HepG2 (cell line): Measurements from ENCODE around the gene RAD50. TPM values are rescaled to one million over a fixed set of nuclear protein-coding genes. Genes with fewer than 3 reads are reported as not detected.

Experiments
- ARNT2 ChIP-seq: sonication (generic); formaldehyde crosslinking; IDR thresholded peaks from 2 replicates; pipeline ENCODE4 v1.8.0; 2022; ENCODE audit warnings: mild to moderate bottlenecking, low read depth, missing genetic modification reagents, moderate library complexity
- ATF4 ChIP-seq, 2 experiments: fragments of 450-650 bp in 1 of 2; sonication (generic) in 1 of 2; formaldehyde crosslinking; IDR thresholded peaks; 2 replicates each; pipeline versions ENCODE4 v1.5.0 to v1.8.0; 2020 to 2022; ENCODE audit warnings: mild to moderate bottlenecking in 1 of 2, missing genetic modification reagents in 1 of 2
- JARID2 ChIP-seq: sonication (generic); formaldehyde crosslinking; IDR thresholded peaks from 2 replicates; pipeline ENCODE4 v1.8.1; 2023; ENCODE audit warnings: missing genetic modification reagents, inconsistent platforms; ENCODE audit not compliant: insufficient replicate concordance
- KDM4B ChIP-seq: sonication (generic); formaldehyde crosslinking; IDR thresholded peaks from 2 replicates; pipeline ENCODE4 v1.4.0; 2020; ENCODE audit warnings: missing genetic modification reagents
- MATR3 ChIP-seq: sonication (generic); formaldehyde crosslinking; IDR thresholded peaks from 2 replicates; pipeline ENCODE4 v1.4.0; 2020; ENCODE audit warnings: missing genetic modification reagents
- MBNL3 ChIP-seq: fragments of 250-450 bp; sonication (Bioruptor Pico); conservative IDR thresholded peaks from 2 replicates; pipeline ENCODE4 v1.8.0; 2022; ENCODE audit warnings: mild to moderate bottlenecking, inconsistent platforms
- MNT ChIP-seq: fragments of 450-650 bp; IDR thresholded peaks from 2 replicates; pipeline ENCODE4 v1.6.1; 2016
- MTERF4 ChIP-seq: sonication (generic); formaldehyde crosslinking; IDR thresholded peaks from 2 replicates; pipeline ENCODE4 v1.8.0; 2023; ENCODE audit warnings: mild to moderate bottlenecking, missing genetic modification reagents
- NKX3-1 ChIP-seq: sonication (generic); formaldehyde crosslinking; IDR thresholded peaks from 2 replicates; pipeline ENCODE4 v1.5.0; 2020; ENCODE audit warnings: missing genetic modification reagents
- PAWR ChIP-seq: sonication (generic); formaldehyde crosslinking; IDR thresholded peaks from 2 replicates; pipeline ENCODE4 v1.4.0; 2020; ENCODE audit warnings: missing genetic modification reagents, mild to moderate bottlenecking, borderline replicate concordance
- POGK ChIP-seq: sonication (generic); formaldehyde crosslinking; conservative IDR thresholded peaks from 2 replicates; pipeline ENCODE4 v1.8.0; 2022; ENCODE audit warnings: mild to moderate bottlenecking, moderate library complexity, missing genetic modification reagents
- SAP130 ChIP-seq: IDR thresholded peaks from 2 replicates; pipeline ENCODE4 v1.6.1; 2016; ENCODE audit warnings: low read depth
- SATB2 ChIP-seq: sonication (generic); formaldehyde crosslinking; IDR thresholded peaks from 2 replicates; pipeline ENCODE4 v1.5.0; 2020; ENCODE audit warnings: missing genetic modification reagents
- SRSF4 ChIP-seq: fragments of 200-400 bp; formaldehyde crosslinking; IDR thresholded peaks from one replicate; pipeline ENCODE4 v1.6.1; 2018; ENCODE audit warnings: mild to moderate bottlenecking, low read depth, low read length, moderate library complexity; ENCODE audit not compliant: poor library complexity, severe bottlenecking
- STAT6 ChIP-seq: sonication (generic); formaldehyde crosslinking; IDR thresholded peaks from 2 replicates; pipeline ENCODE4 v1.4.0; 2020; ENCODE audit warnings: missing genetic modification reagents, mild to moderate bottlenecking, borderline replicate concordance
- TEAD3 ChIP-seq: optimal IDR thresholded peaks from 2 replicates; pipeline ENCODE3; 2016; ENCODE audit warnings: borderline replicate concordance
- ZBED4 ChIP-seq: sonication (generic); formaldehyde crosslinking; IDR thresholded peaks from 2 replicates; pipeline ENCODE4 v1.4.0; 2020; ENCODE audit warnings: missing genetic modification reagents, borderline replicate concordance
- ZNF607 ChIP-seq: sonication (generic); formaldehyde crosslinking; IDR thresholded peaks from 2 replicates; pipeline ENCODE4 v1.5.1; 2020; ENCODE audit warnings: missing genetic modification reagents, mild to moderate bottlenecking, borderline replicate concordance
- polyA plus RNA-seq, 8 experiments: library from polyadenylated mRNA; depleted of rRNA in 3 of 8; stranded (reverse) in 7 of 8; unstranded in 1 of 8; fragments of >200 nt; fragmentation: Illumina TruSeq in 4 of 8; extraction: Trizol in 4 of 8; gene quantifications; 2 replicates each; pipeline versions ENCODE4 v1.2.1 to v1.2.3, GENCODE V29; 2011 to 2016; ENCODE audit warnings: low read depth in 4 of 8, missing spikeins in 1 of 8, mixed read lengths in 1 of 8; ENCODE audit not compliant: insufficient read depth in 1 of 8
- total RNA-seq, 5 experiments: library from RNA; depleted of rRNA; stranded (reverse); fragments of >200 nt; fragmentation: Illumina TruSeq; extraction: Trizol; gene quantifications; 2 replicates each; pipeline ENCODE4 v1.2.3, GENCODE V29; 2016; ENCODE audit warnings: low read depth in 1 of 5

Gene RAD50
- total and polyA plus RNA-seq, 2 of the 13 experiments (the other 11 are each of a cell fraction or from before 2014, with no cell fraction given) = 19.2 to 23.4 TPM

- TF ChIP-seq MNT (no peak), SRSF4 (no peak), ZBED4 (CRISPR knock-in tag) (no peak), ATF4 (CRISPR knock-in tag; IDR thresholded peaks at IDR 0.05) (no peak), SATB2 (CRISPR knock-in tag) (no peak), STAT6 (CRISPR knock-in tag) (no peak), POGK (CRISPR knock-in tag) (no peak), MATR3 (CRISPR knock-in tag) (no peak), ZNF607 (CRISPR knock-in tag) (no peak), KDM4B (CRISPR knock-in tag) (no peak), JARID2 (CRISPR knock-in tag) (no peak), PAWR (CRISPR knock-in tag) (no peak), NKX3-1 (no peak), MBNL3 (no peak), SAP130 (peak; percentile 26; the same call in 1 of the 2 replicates), TEAD3 (CRISPR knock-in tag) (peak; percentile 14), ARNT2 (no peak), MTERF4 (no peak)
Measured at GRCh38 chr5:132677191-132677590, 120.4 kb downstream of the RAD50 start (continued).
